C1 segment of cervical spinal cord (tissue), 14 donors: ENCODE data around the gene CLRN1.
"Not testable (repeated sequence)": the region's sequence is repeated elsewhere in the genome, so short reads cannot be mapped to it uniquely, and the experiment has no call there.

Experiments used
- DNase-seq, 14 donors: peaks; one replicate each; lab custom pipeline; 2025; lab: John Stamatoyannopoulos, UW

Gene CLRN1

GRCh38 chr3:150972366-150973071 is at the start of gene CLRN1:
Gene CLRN1 (minus strand): TSS chr3:150972727. CDS start chr3:150972708, 19 bp downstream.
- DNase-seq = no peak

GRCh38 chr3:151016478-151016795 is 43.9 kb upstream of the CLRN1 start:
- DNase-seq = no peak

- DNase-seq = no peak
Observed at GRCh38 chr3:151015767-151016477, 43.4 kb upstream of the CLRN1 start.

GRCh38 chr3:151015181-151015580 is 42.7 kb upstream of the CLRN1 start:
- DNase-seq = no peak

- no peak for DNase-seq
Observed at GRCh38 chr3:151014501-151015018, 42.0 kb upstream of the CLRN1 start.

- DNase-seq = no peak
Observed at GRCh38 chr3:151012753-151013152, 40.2 kb upstream of the CLRN1 start.

GRCh38 chr3:151011427-151011826 is 38.9 kb upstream of the CLRN1 start:
- no peak for DNase-seq

GRCh38 chr3:151009981-151010380 is 37.5 kb upstream of the CLRN1 start:
- DNase-seq = no peak

GRCh38 chr3:151009430-151009829 is 36.9 kb upstream of the CLRN1 start:
- DNase-seq = no peak

- DNase-seq = no peak
Observed at GRCh38 chr3:151008699-151009098, 36.2 kb upstream of the CLRN1 start.

- no peak for DNase-seq
Observed at GRCh38 chr3:151003768-151004134, 31.2 kb upstream of the CLRN1 start.

GRCh38 chr3:151003029-151003767 is 30.7 kb upstream of the CLRN1 start:
- DNase-seq = no peak

GRCh38 chr3:151002003-151002981 is 29.8 kb upstream of the CLRN1 start:
- no peak for DNase-seq

- DNase-seq = no peak
Observed at GRCh38 chr3:150998996-150999395, 26.5 kb upstream of the CLRN1 start.

GRCh38 chr3:150996731-150997130 is 24.2 kb upstream of the CLRN1 start:
- no peak for DNase-seq

- DNase-seq = no peak
Observed at GRCh38 chr3:150995510-150995909, 23.0 kb upstream of the CLRN1 start.

GRCh38 chr3:150989208-150989607 is 16.7 kb upstream of the CLRN1 start:
- DNase-seq = no peak

- DNase-seq = not testable (repeated sequence)
Observed at GRCh38 chr3:150988395-150988794, 15.9 kb upstream of the CLRN1 start.

GRCh38 chr3:150985711-150986110 is 13.2 kb upstream of the CLRN1 start:
- no peak for DNase-seq

GRCh38 chr3:150984066-150984465 is 11.5 kb upstream of the CLRN1 start:
- DNase-seq = no peak

GRCh38 chr3:150978566-150979148 is 6.1 kb upstream of the CLRN1 start:
- DNase-seq = no peak
